ENCODE data around the gene FIBCD1.

The FIBCD1 gene

GRCh38 chr9:130973686-130974281, 34.7 kb upstream of the FIBCD1 start:
- DNase-seq (ENCODE audit: low spot score), result no peak

GRCh38 chr9:130972957-130973685, 34.1 kb upstream of the FIBCD1 start:
- no peak for DNase-seq (ENCODE audit: low spot score)

GRCh38 chr9:130972277-130972956, 33.4 kb upstream of the FIBCD1 start:
- no peak for DNase-seq (ENCODE audit: low spot score)

- no peak for DNase-seq (ENCODE audit: low spot score)
Measured at GRCh38 chr9:130971294-130971849, 32.3 kb upstream of the FIBCD1 start.

- DNase-seq (ENCODE audit: low spot score), result no peak
Measured at GRCh38 chr9:130970855-130971254, 31.8 kb upstream of the FIBCD1 start.

- no peak for DNase-seq (ENCODE audit: low spot score)
Measured at GRCh38 chr9:130970052-130970451, 31.0 kb upstream of the FIBCD1 start.

GRCh38 chr9:130965680-130966079, 26.6 kb upstream of the FIBCD1 start:
- no peak for DNase-seq (ENCODE audit: low spot score)

GRCh38 chr9:130963916-130964315, 24.9 kb upstream of the FIBCD1 start:
- DNase-seq (ENCODE audit: low spot score), result no peak

- DNase-seq (ENCODE audit: low spot score), result no peak
Measured at GRCh38 chr9:130963337-130963908, 24.4 kb upstream of the FIBCD1 start.

GRCh38 chr9:130962418-130963316, 23.6 kb upstream of the FIBCD1 start:
- DNase-seq (ENCODE audit: low spot score), result no peak

GRCh38 chr9:130961511-130962300, 22.7 kb upstream of the FIBCD1 start:
- DNase-seq (ENCODE audit: low spot score), result no peak

GRCh38 chr9:130960522-130961378, 21.7 kb upstream of the FIBCD1 start:
- no peak for DNase-seq (ENCODE audit: low spot score)

GRCh38 chr9:130959809-130960334, 20.8 kb upstream of the FIBCD1 start:
- no peak for DNase-seq (ENCODE audit: low spot score)

GRCh38 chr9:130958564-130958963, 19.5 kb upstream of the FIBCD1 start:
- DNase-seq (ENCODE audit: low spot score), result peak; percentile 61

- DNase-seq (ENCODE audit: low spot score), result no peak
Measured at GRCh38 chr9:130957451-130958203, 18.6 kb upstream of the FIBCD1 start.

- no peak for DNase-seq (ENCODE audit: low spot score)
Measured at GRCh38 chr9:130956636-130957450, 17.8 kb upstream of the FIBCD1 start.

GRCh38 chr9:130955947-130956621, 17.0 kb upstream of the FIBCD1 start:
- DNase-seq (ENCODE audit: low spot score), result no peak
